ENCODE data around the gene EMID1. TPM values are rescaled to one million over a fixed set of nuclear protein-coding genes. Genes with fewer than 3 reads are reported as not detected.

Gene EMID1
- total RNA-seq, 1 experiment from 2014 or later: 5.4 TPM

GRCh38 chr22:29211066-29211465 is 5.4 kb downstream of the EMID1 start:
- no peak overlapping the region for H4K5ac ChIP-seq (ENCODE audit: insufficient read length, low read depth, low read length)
- no peak overlapping the region for H4K91ac ChIP-seq (ENCODE audit: insufficient read length, low read depth, low read length)
- H2BK20ac ChIP-seq (ENCODE audit: low read depth, low read length, poor library complexity, severe bottlenecking): no peak overlapping the region
- H4K20me1 ChIP-seq (ENCODE audit: control insufficient read depth, insufficient read depth, insufficient read length): no peaks in the 10 kb centered on the region
- H3K79me2 ChIP-seq (ENCODE audit: insufficient read depth, low read length): no peaks in the 10 kb centered on the region
- no peak overlapping the region for H2BK15ac ChIP-seq (ENCODE audit: low read depth, low read length)
- no peak overlapping the region for H3K4ac ChIP-seq (ENCODE audit: low read depth, low read length)
- WGBS (ENCODE audit: extremely low coverage, insufficient read length, low lambda C conversion rate): no CpG with 5 or more reads among the region's 11 CpGs
- H2BK5ac ChIP-seq (ENCODE audit: insufficient read length, low read length): no peak overlapping the region
- H3K79me1 ChIP-seq (ENCODE audit: insufficient read depth, low read depth, low read length, poor library complexity, severe bottlenecking): no peaks in the 10 kb centered on the region
- no peak overlapping the region for H2BK12ac ChIP-seq (ENCODE audit: insufficient read length, low read depth, low read length)
- no peak overlapping the region for H3T11ph ChIP-seq (ENCODE audit: low read length)
- no peak overlapping the region for H2BK120ac ChIP-seq (ENCODE audit: low read depth, low read length, poor library complexity, severe bottlenecking)
- Mint-ChIP-seq H3K36me3 (ENCODE audit: insufficient read depth in 1 of 3, low read depth in 3 of 3) (no peaks in the 10 kb centered on the region), H3K27me3 (ENCODE audit: low read depth) (peaks cover 13% of the 10 kb centered on the region), H3K4me3 (no peak overlapping the region), H3K9me3 (no peaks in the 10 kb centered on the region; a peak in 1 of 5 replicates), H3K27ac (no peak overlapping the region; a peak in 1 of 7 replicates), H3K4me1 (peaks cover 25 to 44% of the 10 kb centered on the region in 2 experiments)
- no peak overlapping the region for H2AFZ ChIP-seq (ENCODE audit: low read length)
- H3K9ac ChIP-seq (ENCODE audit: extremely low read depth, insufficient read length, low read length): no peak overlapping the region
- no peak overlapping the region for H2AK5ac ChIP-seq (ENCODE audit: insufficient read length, low read length)
- DNase-seq: no peak
- H3K27ac ChIP-seq (ENCODE audit: insufficient read length, low read depth, low read length): no peak overlapping the region
- no peak overlapping the region for H3K4me2 ChIP-seq (ENCODE audit: insufficient read depth, insufficient read length, low read length)
- H3K23ac ChIP-seq (ENCODE audit: insufficient read length, low read depth, low read length): no peak overlapping the region
- H3K27me3 ChIP-seq (ENCODE audit: insufficient read depth, low read length): no peaks in the 10 kb centered on the region
- H4K8ac ChIP-seq (replicated peaks; ENCODE audit: insufficient read length, low read depth, low read length): no peak overlapping the region
- no peaks in the 10 kb centered on the region for H3K9me3 ChIP-seq (ENCODE audit: control insufficient read depth, low read depth, low read length)
- no peak overlapping the region for H3K14ac ChIP-seq (ENCODE audit: insufficient read depth, low read length)
- TF ChIP-seq CTCF (conservative IDR thresholded peaks at IDR 0.05): no peak
- no peak overlapping the region for H3K18ac ChIP-seq (ENCODE audit: insufficient read length, low read depth, low read length)
- H3K56ac ChIP-seq (ENCODE audit: insufficient read length, low read depth, low read length): no peak overlapping the region
- H3K23me2 ChIP-seq (ENCODE audit: insufficient read length, low read depth, low read length, poor library complexity, severe bottlenecking): peaks cover 3% of the 10 kb centered on the region
- no peaks in the 10 kb centered on the region; the same call in 1 of the 2 replicates for H3K4me1 ChIP-seq (ENCODE audit: insufficient read depth, low read length)

Data from H9 (cell line).